Thyroid gland (tissue), 4 donors: Measurements from ENCODE around the gene SEZ6L.

Source experiments
- CTCF ChIP-seq, 6 experiments: fragments of 200-600 bp in 3 of 6; fragments of 450-650 bp in 3 of 6; sonication (generic) in 3 of 6; IDR thresholded peaks; one replicate each; pipeline ENCODE4 v1.5.1; 2016 to 2019; ENCODE audit warnings: antibody characterized with exemption in 6 of 6, mild to moderate bottlenecking in 2 of 6, inconsistent platforms in 1 of 6, moderate library complexity in 1 of 6
- POLR2A ChIP-seq, 2 donors: fragments of 450-650 bp; IDR thresholded peaks; one replicate each; pipeline ENCODE4 v1.6.1; 2017; ENCODE audit warnings: antibody characterized with exemption in 2 of 2, mild to moderate bottlenecking in 2 of 2, moderate library complexity in 1 of 2

GRCh38 chr22:26426924-26427323, 257.7 kb downstream of the SEZ6L start:
- no peak for TF ChIP-seq CTCF (IDR thresholded peaks at IDR 0.05)
- TF ChIP-seq POLR2A (IDR thresholded peaks at IDR 0.05): no peak
